Hematopoietic multipotent progenitor cell treated with erythropoietin and hydrocortisone succinate and interleukin-3 and kit ligand, for 8 days (in vitro differentiated cells): ENCODE results near the gene SETD3.

ENCODE experiments used
- DNase-seq: peaks from one replicate; pipeline ENCODE4 v3.0.0-alpha.2; 2015

The SETD3 gene

GRCh38 chr14:99418242-99418641 lies 62.4 kb downstream of the SETD3 start:
- peak; percentile 62 for DNase-seq

GRCh38 chr14:99416909-99417308 lies 63.8 kb downstream of the SETD3 start:
- DNase-seq, result no peak

GRCh38 chr14:99415496-99416281 lies 65.0 kb downstream of the SETD3 start:
- DNase-seq, result peak; percentile 92

- DNase-seq, result no peak
Observed at GRCh38 chr14:99413911-99414310, 66.7 kb downstream of the SETD3 start.

- DNase-seq, result no peak
Observed at GRCh38 chr14:99413172-99413571, 67.5 kb downstream of the SETD3 start.

- DNase-seq, result no peak
Observed at GRCh38 chr14:99412117-99413061, 68.3 kb downstream of the SETD3 start.

- DNase-seq, result no peak
Observed at GRCh38 chr14:99410019-99410418, 70.6 kb downstream of the SETD3 start.

- no peak for DNase-seq
Observed at GRCh38 chr14:99408971-99409289, 71.7 kb downstream of the SETD3 start.

- DNase-seq, result no peak
Observed at GRCh38 chr14:99408286-99408970, 72.2 kb downstream of the SETD3 start.

- no peak for DNase-seq
Observed at GRCh38 chr14:99407416-99407815, 73.2 kb downstream of the SETD3 start.

GRCh38 chr14:99402950-99403349 lies 77.7 kb downstream of the SETD3 start:
- DNase-seq, result no peak

- DNase-seq, result no peak
Observed at GRCh38 chr14:99402285-99402648, 78.4 kb downstream of the SETD3 start.

GRCh38 chr14:99401621-99402284 lies 78.9 kb downstream of the SETD3 start:
- DNase-seq, result no peak

- DNase-seq, result peak; percentile 34
Observed at GRCh38 chr14:99401211-99401610, 79.4 kb downstream of the SETD3 start.

GRCh38 chr14:99397698-99398097 lies 83.0 kb downstream of the SETD3 start:
- DNase-seq, result no peak

- DNase-seq, result no peak
Observed at GRCh38 chr14:99395909-99396530, 84.6 kb downstream of the SETD3 start.

GRCh38 chr14:99394602-99395156 lies 86.0 kb downstream of the SETD3 start:
- no peak for DNase-seq

- peak; percentile 54 for DNase-seq
Observed at GRCh38 chr14:99393059-99393655, 87.5 kb downstream of the SETD3 start.

GRCh38 chr14:99391671-99392070 lies 89.0 kb downstream of the SETD3 start:
- no peak for DNase-seq

GRCh38 chr14:99389174-99389826 lies 91.4 kb downstream of the SETD3 start:
- DNase-seq, result peak; percentile 34

- DNase-seq, result no peak
Observed at GRCh38 chr14:99388286-99388685, 92.4 kb downstream of the SETD3 start.
